ENCODE data around the gene PLK5. TPM values are rescaled to one million over a fixed set of nuclear protein-coding genes. Genes with fewer than 3 reads are reported as not detected.
A peak's percentile ranks its signal among the peaks of the same experiment; 100 is the strongest.

Gene PLK5
- total RNA-seq, 1 experiment from 2014 or later, result 0.57 TPM

DNA sequence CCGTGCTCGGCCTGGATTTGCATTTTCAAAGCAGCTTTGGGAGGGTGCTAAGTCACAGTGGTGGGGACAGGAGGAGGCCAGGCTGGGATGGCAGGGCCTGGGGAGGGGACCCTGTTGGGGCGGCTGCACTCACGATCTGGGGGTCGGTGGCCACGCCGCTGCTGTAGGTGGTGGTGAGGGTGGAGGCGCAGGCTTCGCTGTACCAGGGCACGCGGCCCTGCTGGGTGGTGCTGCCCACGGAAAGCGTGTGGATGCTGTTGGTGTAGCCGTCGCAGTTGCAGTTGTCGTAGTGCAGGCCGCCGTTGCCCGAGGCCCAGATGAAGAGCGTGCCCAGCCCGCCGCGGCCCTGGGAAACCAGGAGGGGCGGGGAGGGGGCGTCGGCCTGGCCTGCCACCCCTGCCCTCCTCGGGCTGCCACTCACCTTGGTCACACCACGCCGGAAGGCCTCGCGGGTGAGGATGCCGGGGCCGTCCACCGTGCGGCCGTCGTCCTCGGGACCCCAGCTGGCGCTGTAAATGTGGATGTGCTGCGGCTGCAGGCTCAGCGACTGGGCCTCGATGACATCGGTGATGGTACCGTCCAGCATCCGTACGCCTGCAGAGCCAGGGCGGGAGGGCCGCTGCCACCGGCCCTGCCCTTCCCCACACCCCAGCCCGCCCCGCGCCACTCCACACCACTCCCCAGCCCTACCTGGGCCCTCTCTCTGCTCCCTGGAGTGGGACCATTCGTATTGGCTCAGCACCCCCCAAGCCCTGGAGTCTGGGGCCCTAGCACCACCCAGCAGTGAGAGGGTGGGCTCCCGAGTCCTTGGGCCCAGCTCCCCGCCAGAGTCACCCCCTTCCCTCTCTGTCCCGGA lies 36.9 kb upstream of the PLK5 start:
- no peak overlapping the region for H4K5ac ChIP-seq (ENCODE audit: insufficient read length, low read depth, low read length)
- H3K27me3 ChIP-seq (ENCODE audit: insufficient read depth, low read length), result peaks cover 3% of the 10 kb centered on the region; the same call in 1 of the 2 replicates
- peaks cover 6% of the 10 kb centered on the region for H3K27me3 Mint-ChIP-seq (ENCODE audit: low read depth)
- no peaks in the 10 kb centered on the region; a peak in 1 of 7 replicates for H3K36me3 Mint-ChIP-seq (ENCODE audit: insufficient read depth in 1 of 3, low read depth in 3 of 3)
- H3K4me1 ChIP-seq (ENCODE audit: insufficient read depth, low read length), result no peaks in the 10 kb centered on the region
- no peak overlapping the region for H3K23ac ChIP-seq (ENCODE audit: insufficient read length, low read depth, low read length)
- H2BK15ac ChIP-seq (ENCODE audit: low read depth, low read length), result no peak overlapping the region
- no peak overlapping the region for H4K91ac ChIP-seq (ENCODE audit: insufficient read length, low read depth, low read length)
- no peak overlapping the region for H3K27ac Mint-ChIP-seq
- no peaks in the 10 kb centered on the region for H3K79me2 ChIP-seq (ENCODE audit: insufficient read depth, low read length)
- no peak overlapping the region for H4K8ac ChIP-seq (replicated peaks; ENCODE audit: insufficient read length, low read depth, low read length)
- peaks cover 9% of the 10 kb centered on the region for H3K23me2 ChIP-seq (ENCODE audit: insufficient read length, low read depth, low read length, poor library complexity, severe bottlenecking)
- H3K4me2 ChIP-seq (ENCODE audit: insufficient read depth, insufficient read length, low read length), result no peak overlapping the region
- no peak overlapping the region; a peak in 1 of 5 replicates for H3K4me3 Mint-ChIP-seq
- no peak overlapping the region for H3T11ph ChIP-seq (ENCODE audit: low read length)
- H2BK20ac ChIP-seq (ENCODE audit: low read depth, low read length, poor library complexity, severe bottlenecking), result no peak overlapping the region
- H3K4ac ChIP-seq (ENCODE audit: low read depth, low read length), result no peak overlapping the region
- no CpG with 5 or more reads among the region's 56 CpGs for WGBS (ENCODE audit: extremely low coverage, insufficient read length, low lambda C conversion rate)
- H2BK120ac ChIP-seq (ENCODE audit: low read depth, low read length, poor library complexity, severe bottlenecking), result no peak overlapping the region
- H2AK5ac ChIP-seq (ENCODE audit: insufficient read length, low read length), result no peak overlapping the region
- no peak overlapping the region for H3K27ac ChIP-seq (ENCODE audit: insufficient read length, low read depth, low read length)
- H3K18ac ChIP-seq (ENCODE audit: insufficient read length, low read depth, low read length), result no peak overlapping the region
- no peak overlapping the region for H3K9ac ChIP-seq (ENCODE audit: extremely low read depth, insufficient read length, low read length)
- no peak for TF ChIP-seq CTCF (conservative IDR thresholded peaks at IDR 0.05)
- H3K79me1 ChIP-seq (ENCODE audit: insufficient read depth, low read depth, low read length, poor library complexity, severe bottlenecking), result no peaks in the 10 kb centered on the region
- H2AFZ ChIP-seq (ENCODE audit: low read length), result no peak overlapping the region
- no peaks in the 10 kb centered on the region; a peak in 1 of 5 replicates for H3K9me3 Mint-ChIP-seq
- peak; percentile 27 for DNase-seq
- H3K14ac ChIP-seq (ENCODE audit: insufficient read depth, low read length), result no peak overlapping the region
- peaks cover 4 to 10% of the 10 kb centered on the region in 2 experiments for H3K4me1 Mint-ChIP-seq
- no peak overlapping the region for H2BK5ac ChIP-seq (ENCODE audit: insufficient read length, low read length)
- H3K9me3 ChIP-seq (ENCODE audit: control insufficient read depth, low read depth, low read length), result no peaks in the 10 kb centered on the region
- no peaks in the 10 kb centered on the region for H4K20me1 ChIP-seq (ENCODE audit: control insufficient read depth, insufficient read depth, insufficient read length)
- H2BK12ac ChIP-seq (ENCODE audit: insufficient read length, low read depth, low read length), result no peak overlapping the region
- no peak overlapping the region for H3K56ac ChIP-seq (ENCODE audit: insufficient read length, low read depth, low read length)
